ENCODE results near the gene RWDD4.

The RWDD4 gene

DNA sequence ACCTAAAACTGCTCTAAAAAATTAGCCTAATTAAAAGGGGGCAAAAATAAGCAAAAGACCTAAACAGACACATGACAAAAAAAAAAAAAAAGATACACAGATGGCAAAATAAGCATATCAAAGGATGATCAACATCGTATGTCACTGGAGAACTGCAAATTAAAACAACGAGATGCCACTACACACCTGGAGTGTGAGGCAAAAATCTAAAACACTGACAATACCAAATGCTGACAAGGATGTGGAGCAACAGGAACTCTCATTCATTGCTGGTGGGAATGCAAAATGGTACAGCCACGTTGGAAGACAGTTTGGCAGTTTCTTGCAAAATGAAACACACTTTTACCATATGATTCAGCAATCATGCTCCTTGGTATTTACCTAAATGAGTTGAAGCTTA, 64.2 kb downstream of the RWDD4 start:
- Histone ChIP-seq H3K4me1 (ENCODE audit: control insufficient read depth, insufficient read depth, low read length) (peaks cover 7% of the 10 kb centered on the region), H3K9ac (ENCODE audit: low read length) (no peak overlapping the region), H3K36me3 (ENCODE audit: control insufficient read depth, insufficient read depth, low read length) (no peaks in the 10 kb centered on the region), H3K27me3 (ENCODE audit: control insufficient read depth, insufficient read depth, low read length) (no peaks in the 10 kb centered on the region), H3K4me3 (ENCODE audit: low read length) (no peak overlapping the region), H3K9me3 (ENCODE audit: control insufficient read depth, low read length) (no peaks in the 10 kb centered on the region)

- H3K27me3 ChIP-seq (ENCODE audit: control insufficient read depth, insufficient read depth, low read length), result no peaks in the 10 kb centered on the region
- H3K4me3 ChIP-seq (ENCODE audit: low read length), result no peak overlapping the region
- no peaks in the 10 kb centered on the region for H3K9me3 ChIP-seq (ENCODE audit: control insufficient read depth, low read length)
- H3K36me3 ChIP-seq (ENCODE audit: control insufficient read depth, insufficient read depth, low read length), result no peaks in the 10 kb centered on the region
- H3K9ac ChIP-seq (ENCODE audit: low read length), result no peak overlapping the region
- peaks cover 5% of the 10 kb centered on the region for H3K4me1 ChIP-seq (ENCODE audit: control insufficient read depth, insufficient read depth, low read length)
Measured at GRCh38 chr4:183591301-183591700, 67.7 kb downstream of the RWDD4 start.

All from mucosa of stomach (tissue), 1 donor.